ENCODE measurements around the gene SLC34A3.

Gene SLC34A3

DNA sequence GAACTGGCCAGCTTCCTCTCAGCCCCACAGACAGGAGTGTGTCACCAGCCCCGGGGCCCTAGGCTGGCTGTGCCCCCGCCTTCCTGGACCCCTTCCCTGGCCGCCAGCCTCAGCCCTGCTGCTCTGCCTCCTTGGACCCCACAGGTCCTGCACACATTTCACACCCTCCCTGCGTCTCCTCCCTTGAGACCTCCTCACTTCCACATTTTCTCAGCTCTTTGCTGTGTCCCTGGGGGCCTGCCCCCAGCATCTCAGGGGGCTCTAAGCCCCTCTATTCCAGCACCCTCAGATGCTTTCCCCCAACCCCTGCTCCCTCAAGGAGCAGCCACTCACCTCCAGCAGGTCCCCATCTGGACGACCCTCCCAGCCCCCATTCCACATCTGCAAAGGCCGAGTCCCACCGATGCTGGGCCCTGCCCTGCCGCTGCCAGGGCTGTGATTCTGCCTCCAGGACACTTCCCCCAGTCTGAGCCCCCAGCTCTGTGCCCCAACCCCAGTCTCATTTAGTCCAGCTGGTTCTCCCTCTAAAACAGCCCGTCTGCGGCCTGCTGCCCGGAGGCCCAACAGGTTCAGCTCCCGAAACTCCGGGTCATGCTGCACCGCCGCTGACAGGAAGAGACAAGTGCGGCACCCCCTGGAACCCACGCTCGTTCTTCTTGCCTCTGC, 4.2 kb downstream of the SLC34A3 start:
- H3K4me3 ChIP-seq (replicated peaks; ENCODE audit: insufficient read depth, low read length) = no peak overlapping the region
- no peak overlapping the region for H3K27ac ChIP-seq (replicated peaks)
- DNase-seq (ENCODE audit: low read depth in 1 of 2, low spot score in 1 of 2) = no peak
- peaks cover 14% of the 10 kb centered on the region for H3K27me3 ChIP-seq (ENCODE audit: insufficient read depth, poor library complexity, severe bottlenecking)
- no peak for TF ChIP-seq GABPA (IDR thresholded peaks at IDR 0.05; ENCODE audit: low read depth)
- TF ChIP-seq, protein P1, sequence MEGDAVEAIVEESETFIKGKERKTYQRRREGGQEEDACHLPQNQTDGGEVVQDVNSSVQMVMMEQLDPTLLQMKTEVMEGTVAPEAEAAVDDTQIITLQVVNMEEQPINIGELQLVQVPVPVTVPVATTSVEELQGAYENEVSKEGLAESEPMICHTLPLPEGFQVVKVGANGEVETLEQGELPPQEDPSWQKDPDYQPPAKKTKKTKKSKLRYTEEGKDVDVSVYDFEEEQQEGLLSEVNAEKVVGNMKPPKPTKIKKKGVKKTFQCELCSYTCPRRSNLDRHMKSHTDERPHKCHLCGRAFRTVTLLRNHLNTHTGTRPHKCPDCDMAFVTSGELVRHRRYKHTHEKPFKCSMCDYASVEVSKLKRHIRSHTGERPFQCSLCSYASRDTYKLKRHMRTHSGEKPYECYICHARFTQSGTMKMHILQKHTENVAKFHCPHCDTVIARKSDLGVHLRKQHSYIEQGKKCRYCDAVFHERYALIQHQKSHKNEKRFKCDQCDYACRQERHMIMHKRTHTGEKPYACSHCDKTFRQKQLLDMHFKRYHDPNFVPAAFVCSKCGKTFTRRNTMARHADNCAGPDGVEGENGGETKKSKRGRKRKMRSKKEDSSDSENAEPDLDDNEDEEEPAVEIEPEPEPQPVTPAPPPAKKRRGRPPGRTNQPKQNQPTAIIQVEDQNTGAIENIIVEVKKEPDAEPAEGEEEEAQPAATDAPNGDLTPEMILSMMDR (IDR thresholded peaks at IDR 0.05; ENCODE audit: insufficient read depth, low read length) = no peak
- TF ChIP-seq POLR2AphosphoS5 (IDR thresholded peaks at IDR 0.05; ENCODE audit: low read depth) = no peak
- TF ChIP-seq SPI1 (IDR thresholded peaks at IDR 0.05; ENCODE audit: borderline replicate concordance, low read depth) = peak; percentile 68; the same call in 1 of the 2 replicates
- TF ChIP-seq, protein P2, sequence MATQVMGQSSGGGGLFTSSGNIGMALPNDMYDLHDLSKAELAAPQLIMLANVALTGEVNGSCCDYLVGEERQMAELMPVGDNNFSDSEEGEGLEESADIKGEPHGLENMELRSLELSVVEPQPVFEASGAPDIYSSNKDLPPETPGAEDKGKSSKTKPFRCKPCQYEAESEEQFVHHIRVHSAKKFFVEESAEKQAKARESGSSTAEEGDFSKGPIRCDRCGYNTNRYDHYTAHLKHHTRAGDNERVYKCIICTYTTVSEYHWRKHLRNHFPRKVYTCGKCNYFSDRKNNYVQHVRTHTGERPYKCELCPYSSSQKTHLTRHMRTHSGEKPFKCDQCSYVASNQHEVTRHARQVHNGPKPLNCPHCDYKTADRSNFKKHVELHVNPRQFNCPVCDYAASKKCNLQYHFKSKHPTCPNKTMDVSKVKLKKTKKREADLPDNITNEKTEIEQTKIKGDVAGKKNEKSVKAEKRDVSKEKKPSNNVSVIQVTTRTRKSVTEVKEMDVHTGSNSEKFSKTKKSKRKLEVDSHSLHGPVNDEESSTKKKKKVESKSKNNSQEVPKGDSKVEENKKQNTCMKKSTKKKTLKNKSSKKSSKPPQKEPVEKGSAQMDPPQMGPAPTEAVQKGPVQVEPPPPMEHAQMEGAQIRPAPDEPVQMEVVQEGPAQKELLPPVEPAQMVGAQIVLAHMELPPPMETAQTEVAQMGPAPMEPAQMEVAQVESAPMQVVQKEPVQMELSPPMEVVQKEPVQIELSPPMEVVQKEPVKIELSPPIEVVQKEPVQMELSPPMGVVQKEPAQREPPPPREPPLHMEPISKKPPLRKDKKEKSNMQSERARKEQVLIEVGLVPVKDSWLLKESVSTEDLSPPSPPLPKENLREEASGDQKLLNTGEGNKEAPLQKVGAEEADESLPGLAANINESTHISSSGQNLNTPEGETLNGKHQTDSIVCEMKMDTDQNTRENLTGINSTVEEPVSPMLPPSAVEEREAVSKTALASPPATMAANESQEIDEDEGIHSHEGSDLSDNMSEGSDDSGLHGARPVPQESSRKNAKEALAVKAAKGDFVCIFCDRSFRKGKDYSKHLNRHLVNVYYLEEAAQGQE (IDR thresholded peaks at IDR 0.05; ENCODE audit: insufficient replicate concordance, low read depth) = no peak

DNA sequence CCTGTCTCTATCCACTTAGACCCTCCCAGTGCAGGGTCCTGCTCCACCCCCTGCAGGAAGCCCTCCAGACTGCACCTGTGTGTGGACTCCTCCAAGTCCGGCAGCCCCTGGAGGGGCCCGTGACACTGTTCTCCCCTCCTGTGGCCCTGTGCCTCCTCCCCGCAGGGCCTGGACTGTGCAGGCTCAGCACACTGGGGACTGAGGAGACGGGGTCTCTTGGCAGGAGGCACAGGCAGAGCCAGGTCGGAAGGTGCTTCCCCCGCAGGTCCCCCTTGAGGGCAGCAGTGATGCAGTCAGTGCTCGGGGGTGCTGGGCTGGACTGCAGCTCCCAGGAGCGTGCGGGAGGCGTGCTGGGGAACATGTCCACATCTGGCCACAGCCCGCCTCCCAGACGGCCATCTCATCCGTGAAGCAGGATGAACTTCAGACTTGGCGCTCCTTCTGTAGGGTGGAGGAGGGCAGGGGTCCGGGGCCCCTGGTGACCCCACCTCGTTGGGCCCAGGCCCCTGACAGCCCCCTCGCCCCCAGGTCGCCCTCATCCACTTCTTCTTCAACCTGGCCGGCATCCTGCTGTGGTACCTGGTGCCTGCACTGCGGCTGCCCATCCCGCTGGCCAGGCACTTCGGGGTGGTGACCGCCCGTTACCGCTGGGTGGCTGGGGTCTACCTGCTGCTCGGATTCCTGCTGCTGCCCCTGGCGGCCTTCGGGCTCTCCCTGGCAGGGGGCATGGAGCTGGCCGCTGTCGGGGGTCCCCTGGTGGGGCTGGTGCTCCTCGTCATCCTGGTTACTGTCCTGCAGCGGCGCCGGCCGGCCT, 4.9 kb downstream of the SLC34A3 start:
- DNase-seq (ENCODE audit: low read depth in 1 of 2, low spot score in 1 of 2) = no peak
- no peak overlapping the region for H3K4me3 ChIP-seq (replicated peaks; ENCODE audit: insufficient read depth, low read length)
- TF ChIP-seq SPI1 (IDR thresholded peaks at IDR 0.05; ENCODE audit: borderline replicate concordance, low read depth) (no peak), GABPA (IDR thresholded peaks at IDR 0.05; ENCODE audit: low read depth) (no peak), POLR2AphosphoS5 (IDR thresholded peaks at IDR 0.05; ENCODE audit: low read depth) (no peak)
- TF ChIP-seq, protein P1 (IDR thresholded peaks at IDR 0.05; ENCODE audit: insufficient read depth, low read length) = no peak
- TF ChIP-seq, protein P2 (IDR thresholded peaks at IDR 0.05; ENCODE audit: insufficient replicate concordance, low read depth) = no peak
- H3K27me3 ChIP-seq (ENCODE audit: insufficient read depth, poor library complexity, severe bottlenecking) = peaks cover 14% of the 10 kb centered on the region
- no peak overlapping the region for H3K27ac ChIP-seq (replicated peaks)

DNA sequence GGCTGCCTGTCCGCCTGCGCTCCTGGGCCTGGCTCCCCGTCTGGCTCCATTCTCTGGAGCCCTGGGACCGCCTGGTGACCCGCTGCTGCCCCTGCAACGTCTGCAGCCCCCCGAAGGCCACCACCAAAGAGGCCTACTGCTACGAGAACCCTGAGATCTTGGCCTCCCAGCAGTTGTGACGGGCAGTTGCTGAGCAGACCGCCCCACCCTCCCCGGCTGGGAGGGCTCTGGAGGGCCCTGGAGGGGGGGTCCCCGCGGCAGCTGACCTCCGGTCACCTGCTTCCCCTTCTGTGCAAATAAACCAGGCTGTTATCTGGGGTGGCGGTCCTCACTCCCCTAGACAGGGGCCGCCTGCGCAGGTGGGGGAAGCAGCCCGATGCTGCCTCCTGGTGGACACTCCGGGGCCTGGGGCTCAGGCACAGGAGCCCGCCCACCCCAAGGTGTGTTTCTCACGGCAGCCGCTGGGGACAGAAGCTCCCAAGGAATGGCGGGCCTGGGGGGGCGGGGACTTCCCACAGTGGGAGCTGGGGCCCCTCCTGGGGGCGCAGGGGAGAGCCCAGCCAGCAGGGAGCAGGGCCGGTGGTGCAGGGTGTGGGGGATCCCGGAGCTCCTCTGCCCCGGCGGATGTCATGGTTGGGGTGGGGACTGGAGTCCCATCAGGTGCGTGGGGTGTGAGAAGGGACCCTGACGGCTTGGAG, 5.7 kb downstream of the SLC34A3 start:
- H3K27ac ChIP-seq (replicated peaks) = peak overlapping the region; percentile 71
- no peak for TF ChIP-seq GABPA (IDR thresholded peaks at IDR 0.05; ENCODE audit: low read depth)
- no peak for TF ChIP-seq SPI1 (IDR thresholded peaks at IDR 0.05; ENCODE audit: borderline replicate concordance, low read depth)
- TF ChIP-seq, protein P1 (IDR thresholded peaks at IDR 0.05; ENCODE audit: insufficient read depth, low read length) = peak; percentile 89
- no peak for TF ChIP-seq POLR2AphosphoS5 (IDR thresholded peaks at IDR 0.05; ENCODE audit: low read depth)
- TF ChIP-seq, protein P2 (IDR thresholded peaks at IDR 0.05; ENCODE audit: insufficient replicate concordance, low read depth) = no peak
- H3K27me3 ChIP-seq (ENCODE audit: insufficient read depth, poor library complexity, severe bottlenecking) = peaks cover 14% of the 10 kb centered on the region
- DNase-seq (ENCODE audit: low read depth in 1 of 2, low spot score in 1 of 2) = peak; percentile 88 to 90
- peak overlapping the region; percentile 12 for H3K4me3 ChIP-seq (replicated peaks; ENCODE audit: insufficient read depth, low read length)

Data from HL-60 (cell line).